Measurements from ENCODE around the gene NBEAL1.
"Not testable (repeated sequence)": the region's sequence is repeated elsewhere in the genome, so short reads cannot be mapped to it uniquely, and the experiment has no call there.

Gene NBEAL1

GRCh38 chr2:203040966-203041521 is 26.4 kb downstream of the NBEAL1 start:
- no peak for DNase-seq

GRCh38 chr2:203042178-203042577 is 27.5 kb downstream of the NBEAL1 start:
- DNase-seq = no peak

GRCh38 chr2:203043226-203043625 is 28.6 kb downstream of the NBEAL1 start:
- DNase-seq = no peak

GRCh38 chr2:203045867-203046266 is 31.2 kb downstream of the NBEAL1 start:
- DNase-seq = no peak

GRCh38 chr2:203052539-203052938 is 37.9 kb downstream of the NBEAL1 start:
- DNase-seq = no peak

GRCh38 chr2:203059567-203060240 is 45.0 kb downstream of the NBEAL1 start:
- no peak for DNase-seq

- no peak for DNase-seq
Observed at GRCh38 chr2:203061346-203061745, 46.7 kb downstream of the NBEAL1 start.

GRCh38 chr2:203062126-203062525 is 47.5 kb downstream of the NBEAL1 start:
- no peak for DNase-seq

- not testable (repeated sequence) for DNase-seq
Observed at GRCh38 chr2:203066519-203067091, 51.9 kb downstream of the NBEAL1 start.

- DNase-seq = no peak
Observed at GRCh38 chr2:203070701-203071100, 56.0 kb downstream of the NBEAL1 start.

GRCh38 chr2:203071148-203071547 is 56.5 kb downstream of the NBEAL1 start:
- no peak for DNase-seq

GRCh38 chr2:203072371-203072770 is 57.7 kb downstream of the NBEAL1 start:
- no peak for DNase-seq

- DNase-seq = no peak
Observed at GRCh38 chr2:203077451-203077850, 62.8 kb downstream of the NBEAL1 start.

- DNase-seq = no peak
Observed at GRCh38 chr2:203080447-203081045, 65.9 kb downstream of the NBEAL1 start.

GRCh38 chr2:203083328-203083727 is 68.7 kb downstream of the NBEAL1 start:
- DNase-seq = no peak

GRCh38 chr2:203086381-203086780 is 71.7 kb downstream of the NBEAL1 start:
- not testable (repeated sequence) for DNase-seq

GRCh38 chr2:203090721-203091120 is 76.0 kb downstream of the NBEAL1 start:
- DNase-seq = not testable (repeated sequence)

- no peak for DNase-seq
Observed at GRCh38 chr2:203097735-203098134, 83.1 kb downstream of the NBEAL1 start.

- not testable (repeated sequence) for DNase-seq
Observed at GRCh38 chr2:203102357-203102756, 87.7 kb downstream of the NBEAL1 start.

GRCh38 chr2:203104273-203104672 is 89.6 kb downstream of the NBEAL1 start:
- DNase-seq = no peak

GRCh38 chr2:203105996-203106395 is 91.3 kb downstream of the NBEAL1 start:
- no peak for DNase-seq

GRCh38 chr2:203110496-203110895 is 95.8 kb downstream of the NBEAL1 start:
- not testable (repeated sequence) for DNase-seq

GRCh38 chr2:203112342-203112741 is 97.7 kb downstream of the NBEAL1 start:
- no peak for DNase-seq

GRCh38 chr2:203115201-203115700 is 100.6 kb downstream of the NBEAL1 start:
- DNase-seq = not testable (repeated sequence)
